Measurements from ENCODE around the gene ARHGAP6.

The ARHGAP6 gene

DNA sequence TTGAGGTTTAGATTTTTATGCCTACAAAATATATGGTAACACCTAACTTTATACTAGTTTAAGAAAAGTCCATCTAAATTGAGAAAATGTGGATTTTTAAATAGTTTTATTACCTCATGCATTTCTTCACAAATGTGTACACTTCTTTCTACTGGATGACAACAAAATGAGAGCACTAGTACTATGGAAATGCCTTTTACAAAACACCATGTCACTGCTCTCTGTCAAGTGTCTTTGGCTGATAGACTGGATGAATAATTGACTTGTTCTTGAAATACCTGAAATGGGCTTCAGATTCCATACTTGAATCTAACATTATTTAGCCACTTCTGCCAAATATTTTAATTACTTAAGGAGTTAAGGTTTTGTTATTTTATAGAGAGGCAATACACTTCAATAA lies 323.0 kb downstream of the ARHGAP6 start:
- no peaks in the 10 kb centered on the region for H3K36me3 ChIP-seq (ENCODE audit: insufficient read depth, low read length)
- no peaks in the 10 kb centered on the region for H3K9me3 ChIP-seq (ENCODE audit: control insufficient read depth, insufficient read depth, low read length)
- H3K4me1 ChIP-seq (ENCODE audit: insufficient read depth, low read length) = no peaks in the 10 kb centered on the region
- no peak overlapping the region for H3K9ac ChIP-seq (ENCODE audit: low read depth, low read length)

DNA sequence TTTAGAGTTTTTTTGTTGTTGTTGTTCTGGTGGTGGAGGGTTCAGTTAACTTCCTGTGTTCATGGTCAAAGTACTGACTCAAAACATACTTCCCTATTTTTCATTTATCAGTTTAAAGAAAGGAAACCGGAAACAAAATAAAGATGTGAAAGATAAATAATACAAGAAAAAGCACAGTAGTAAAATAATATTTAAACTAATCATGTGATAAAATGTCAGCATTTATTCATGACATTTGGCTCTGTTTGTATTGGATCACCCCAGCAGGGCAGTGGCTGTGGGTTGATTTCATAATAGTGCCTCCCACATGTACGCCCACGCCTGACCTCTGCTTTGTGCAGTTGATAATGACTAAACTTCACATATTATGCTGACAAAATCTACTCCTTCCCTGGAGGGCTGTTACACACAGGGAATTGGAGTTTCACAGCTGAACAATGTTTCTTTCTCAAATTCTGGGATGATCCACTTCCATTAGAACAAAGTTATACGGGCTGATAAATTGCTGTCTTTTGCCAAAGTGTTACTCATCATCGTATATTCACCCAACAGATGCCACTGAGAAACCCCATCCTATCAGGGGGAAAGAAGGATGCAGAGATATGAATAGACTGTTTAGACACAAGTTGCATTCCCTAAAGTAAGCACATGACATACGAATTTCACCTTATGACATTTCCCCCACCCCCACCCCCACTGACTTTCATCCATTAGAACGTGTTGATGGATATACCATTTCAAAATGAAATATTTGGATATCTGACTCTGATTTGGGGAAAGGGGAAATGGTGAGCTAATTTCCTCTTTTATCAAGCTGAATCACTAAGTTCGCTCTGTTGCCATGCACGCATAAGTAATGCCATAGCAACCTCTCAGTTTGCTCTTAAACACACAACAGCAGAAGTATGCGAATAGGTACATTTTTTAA lies 324.2 kb downstream of the ARHGAP6 start:
- Histone ChIP-seq H3K9ac (ENCODE audit: low read depth, low read length) (no peak overlapping the region), H3K9me3 (ENCODE audit: control insufficient read depth, insufficient read depth, low read length) (no peaks in the 10 kb centered on the region), H3K36me3 (ENCODE audit: insufficient read depth, low read length) (no peaks in the 10 kb centered on the region), H3K4me1 (ENCODE audit: insufficient read depth, low read length) (no peaks in the 10 kb centered on the region)

DNA sequence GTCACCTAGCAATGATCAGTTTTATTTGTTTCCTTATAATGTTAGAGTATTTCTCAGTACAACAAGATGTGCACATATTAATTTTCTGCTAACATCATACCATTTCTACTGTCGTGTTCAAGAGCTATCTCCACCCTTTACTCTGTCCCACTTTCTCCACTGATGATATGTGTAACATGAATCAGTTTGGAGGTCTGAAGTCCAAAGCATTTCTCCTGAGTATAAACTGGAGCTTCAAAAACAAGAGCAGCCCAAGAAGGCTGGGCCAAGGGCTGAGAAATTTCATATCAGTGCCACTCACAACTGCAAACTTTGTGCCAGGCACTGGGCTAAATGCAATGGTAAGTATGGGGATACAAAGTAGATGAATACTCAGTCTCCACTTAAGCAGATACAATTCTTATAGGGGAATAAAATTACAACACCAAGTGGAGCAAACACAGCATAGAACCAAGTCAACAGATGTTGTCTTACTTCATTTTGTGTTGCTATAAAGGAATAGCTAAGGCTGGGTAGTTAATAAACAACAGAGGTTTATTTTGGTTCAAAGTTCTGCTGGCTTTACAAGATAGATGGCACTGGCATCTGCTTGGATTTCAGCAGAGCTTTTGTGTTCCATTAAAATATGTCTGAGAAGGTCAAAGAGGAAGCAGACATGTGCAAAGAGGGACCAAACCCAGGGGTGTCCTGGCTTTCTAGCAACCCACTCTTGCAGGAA lies 328.3 kb downstream of the ARHGAP6 start:
- H3K9ac ChIP-seq (ENCODE audit: low read depth, low read length) = no peak overlapping the region
- H3K36me3 ChIP-seq (ENCODE audit: insufficient read depth, low read length) = no peaks in the 10 kb centered on the region
- no peaks in the 10 kb centered on the region for H3K4me1 ChIP-seq (ENCODE audit: insufficient read depth, low read length)
- H3K9me3 ChIP-seq (ENCODE audit: control insufficient read depth, insufficient read depth, low read length) = no peaks in the 10 kb centered on the region

DNA sequence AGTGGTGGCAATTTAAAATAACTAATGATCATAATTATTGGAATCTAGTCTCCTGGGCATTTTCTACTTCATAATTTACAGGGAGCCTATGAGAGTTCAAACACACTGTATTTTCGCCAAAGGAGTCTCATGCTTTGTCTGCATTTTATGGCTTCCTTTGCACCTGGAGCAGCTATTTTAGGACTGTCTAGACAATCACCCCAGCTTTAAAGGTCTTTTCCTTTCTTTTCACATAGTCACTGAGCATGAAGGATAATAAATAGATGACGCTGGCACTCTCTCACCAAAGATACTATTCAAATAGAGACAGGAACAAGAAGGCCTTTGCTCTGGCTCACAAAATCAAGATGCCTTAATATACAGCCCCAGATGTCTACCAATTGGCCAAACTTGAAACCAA lies 329.5 kb downstream of the ARHGAP6 start:
- Histone ChIP-seq H3K4me1 (ENCODE audit: insufficient read depth, low read length) (no peaks in the 10 kb centered on the region), H3K9me3 (ENCODE audit: control insufficient read depth, insufficient read depth, low read length) (no peaks in the 10 kb centered on the region), H3K36me3 (ENCODE audit: insufficient read depth, low read length) (no peaks in the 10 kb centered on the region), H3K9ac (ENCODE audit: low read depth, low read length) (no peak overlapping the region)

DNA sequence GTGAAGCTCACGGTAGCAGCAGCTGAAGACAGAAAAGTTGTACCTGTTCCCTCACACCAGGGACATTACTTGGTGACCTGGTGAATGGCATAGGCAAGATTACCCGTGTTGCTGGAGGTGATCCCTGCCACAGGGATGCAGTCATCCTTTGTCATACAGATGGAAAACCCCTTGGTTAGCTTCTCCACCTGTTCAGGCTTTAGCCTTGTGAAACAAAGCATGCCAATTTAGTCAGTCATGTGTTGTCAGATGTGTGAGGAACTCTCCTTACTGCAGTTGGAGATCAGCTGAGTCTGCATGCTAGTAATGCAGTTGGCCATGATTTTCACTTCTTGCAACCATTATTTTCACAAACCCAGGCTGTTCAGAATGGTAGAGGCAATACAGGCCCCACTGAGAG lies 331.6 kb downstream of the ARHGAP6 start:
- H3K4me1 ChIP-seq (ENCODE audit: insufficient read depth, low read length) = no peaks in the 10 kb centered on the region
- no peaks in the 10 kb centered on the region for H3K9me3 ChIP-seq (ENCODE audit: control insufficient read depth, insufficient read depth, low read length)
- H3K36me3 ChIP-seq (ENCODE audit: insufficient read depth, low read length) = no peaks in the 10 kb centered on the region
- no peak overlapping the region for H3K9ac ChIP-seq (ENCODE audit: low read depth, low read length)

DNA sequence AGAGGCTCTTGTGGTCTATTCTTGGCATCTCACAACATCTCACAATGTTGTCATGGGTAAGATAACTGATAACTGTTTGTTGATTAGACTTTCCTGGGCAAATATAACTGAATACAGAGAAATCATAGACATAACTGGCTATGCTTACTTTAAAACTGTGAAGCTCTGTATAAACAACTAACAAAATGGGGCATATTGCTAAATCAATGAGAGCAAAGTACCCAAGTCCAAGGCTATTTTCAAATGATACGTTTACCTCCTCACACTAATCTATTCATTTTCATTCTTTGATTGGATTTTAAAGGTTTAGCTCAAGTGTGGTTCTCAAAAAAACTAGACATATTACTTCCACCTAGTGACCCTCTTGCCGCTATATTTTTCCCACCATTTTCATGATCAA lies 333.9 kb downstream of the ARHGAP6 start:
- Histone ChIP-seq H3K9me3 (ENCODE audit: control insufficient read depth, insufficient read depth, low read length) (no peaks in the 10 kb centered on the region), H3K36me3 (ENCODE audit: insufficient read depth, low read length) (no peaks in the 10 kb centered on the region), H3K4me1 (ENCODE audit: insufficient read depth, low read length) (no peaks in the 10 kb centered on the region), H3K9ac (ENCODE audit: low read depth, low read length) (no peak overlapping the region)

DNA sequence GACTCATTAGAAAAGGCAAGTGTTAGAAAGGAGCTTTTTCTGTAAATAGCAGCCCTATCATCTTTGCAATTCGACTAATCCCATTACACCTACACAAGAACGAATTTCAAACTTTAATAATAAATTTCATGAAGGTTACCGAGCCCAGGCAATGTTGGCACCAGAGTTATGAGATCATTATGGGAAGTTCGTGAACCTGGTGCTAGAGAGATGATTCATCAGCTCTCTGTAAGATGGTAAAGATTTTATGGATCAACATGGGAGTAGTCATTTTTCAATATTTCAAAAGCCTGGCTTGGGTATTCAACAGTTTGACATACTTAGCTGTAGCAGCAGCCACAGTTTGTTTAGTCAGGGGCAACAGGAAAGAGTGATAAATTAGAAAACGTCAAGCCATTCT lies 336.7 kb downstream of the ARHGAP6 start:
- no peaks in the 10 kb centered on the region for H3K4me1 ChIP-seq (ENCODE audit: insufficient read depth, low read length)
- H3K36me3 ChIP-seq (ENCODE audit: insufficient read depth, low read length) = no peaks in the 10 kb centered on the region
- H3K9me3 ChIP-seq (ENCODE audit: control insufficient read depth, insufficient read depth, low read length) = no peaks in the 10 kb centered on the region
- H3K9ac ChIP-seq (ENCODE audit: low read depth, low read length) = no peak overlapping the region

DNA sequence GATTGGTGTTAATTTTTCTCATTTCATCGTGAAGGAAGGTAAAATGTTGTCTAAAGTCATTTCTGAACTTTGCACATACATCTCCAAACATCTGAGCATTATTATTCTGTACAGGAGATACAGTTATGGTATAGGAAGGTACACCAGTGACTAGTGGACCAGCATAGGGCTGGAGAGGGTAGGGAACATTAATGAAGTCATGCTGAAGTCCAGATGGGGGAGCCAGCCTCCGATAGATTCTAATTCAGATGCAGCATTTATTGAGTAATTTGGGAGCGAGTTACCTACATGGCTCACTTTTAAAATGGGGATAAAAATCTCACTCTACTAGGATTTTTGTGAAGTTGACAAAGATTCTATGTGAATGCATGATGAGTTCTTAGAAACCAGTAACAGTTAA lies 337.6 kb downstream of the ARHGAP6 start:
- no peaks in the 10 kb centered on the region for H3K9me3 ChIP-seq (ENCODE audit: control insufficient read depth, insufficient read depth, low read length)
- no peak overlapping the region for H3K9ac ChIP-seq (ENCODE audit: low read depth, low read length)
- H3K36me3 ChIP-seq (ENCODE audit: insufficient read depth, low read length) = no peaks in the 10 kb centered on the region
- no peaks in the 10 kb centered on the region for H3K4me1 ChIP-seq (ENCODE audit: insufficient read depth, low read length)

DNA sequence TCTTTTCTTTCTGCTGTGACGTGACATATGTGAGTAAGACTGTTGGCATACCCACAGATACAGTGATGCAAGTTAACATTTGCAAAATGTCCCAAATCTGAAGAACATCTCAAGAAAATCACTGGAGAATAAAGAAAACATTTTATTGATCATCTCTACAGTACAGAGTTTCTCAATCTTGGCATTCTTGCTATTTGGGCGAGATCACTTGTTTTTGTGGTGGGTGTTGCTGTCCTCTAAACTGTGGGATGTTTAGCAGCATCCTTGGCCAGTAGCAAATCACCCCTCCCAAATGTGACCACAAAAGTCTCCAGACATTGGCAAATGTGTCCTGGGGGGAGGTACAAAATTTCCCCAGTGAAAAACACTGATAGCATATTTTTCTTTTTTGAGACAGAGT lies 343.7 kb downstream of the ARHGAP6 start:
- no peaks in the 10 kb centered on the region for H3K9me3 ChIP-seq (ENCODE audit: control insufficient read depth, insufficient read depth, low read length)
- H3K9ac ChIP-seq (ENCODE audit: low read depth, low read length) = no peak overlapping the region
- H3K4me1 ChIP-seq (ENCODE audit: insufficient read depth, low read length) = no peaks in the 10 kb centered on the region
- H3K36me3 ChIP-seq (ENCODE audit: insufficient read depth, low read length) = no peaks in the 10 kb centered on the region

DNA sequence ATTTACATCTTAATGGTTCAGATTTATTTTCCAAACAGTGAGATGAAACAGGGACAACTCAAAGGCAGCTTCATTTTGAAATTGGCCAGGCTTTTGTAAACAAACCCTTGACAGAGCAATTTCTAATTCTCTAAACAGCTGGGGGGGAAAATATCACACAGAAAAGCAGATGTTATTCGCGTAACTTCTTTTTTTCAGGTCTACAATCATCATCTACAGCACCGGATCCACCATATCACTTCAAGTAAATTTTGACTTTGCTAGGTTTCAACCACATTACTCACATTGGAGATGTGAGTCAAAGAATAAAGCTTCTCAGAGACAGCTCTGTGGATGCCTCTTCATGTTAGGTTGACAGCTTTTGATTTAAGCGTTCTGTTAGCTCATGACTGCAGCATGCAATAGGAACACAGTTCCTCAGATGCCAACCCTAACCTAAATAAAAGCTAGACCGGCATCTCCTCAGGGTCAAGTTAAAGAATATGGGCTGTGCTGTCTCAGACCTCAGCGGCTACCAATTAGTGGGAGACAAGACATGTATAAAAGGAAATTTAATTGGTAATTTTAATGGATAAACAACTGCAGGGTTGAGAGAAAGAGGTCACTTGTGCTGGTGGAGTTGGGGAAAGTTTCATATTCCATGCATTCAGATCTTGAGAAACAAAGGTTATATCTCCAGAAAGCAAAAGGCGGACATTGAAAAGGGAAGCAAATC lies 345.8 kb downstream of the ARHGAP6 start:
- no peaks in the 10 kb centered on the region for H3K36me3 ChIP-seq (ENCODE audit: insufficient read depth, low read length)
- H3K9me3 ChIP-seq (ENCODE audit: control insufficient read depth, insufficient read depth, low read length) = no peaks in the 10 kb centered on the region
- no peaks in the 10 kb centered on the region for H3K4me1 ChIP-seq (ENCODE audit: insufficient read depth, low read length)
- H3K9ac ChIP-seq (ENCODE audit: low read depth, low read length) = no peak overlapping the region

DNA sequence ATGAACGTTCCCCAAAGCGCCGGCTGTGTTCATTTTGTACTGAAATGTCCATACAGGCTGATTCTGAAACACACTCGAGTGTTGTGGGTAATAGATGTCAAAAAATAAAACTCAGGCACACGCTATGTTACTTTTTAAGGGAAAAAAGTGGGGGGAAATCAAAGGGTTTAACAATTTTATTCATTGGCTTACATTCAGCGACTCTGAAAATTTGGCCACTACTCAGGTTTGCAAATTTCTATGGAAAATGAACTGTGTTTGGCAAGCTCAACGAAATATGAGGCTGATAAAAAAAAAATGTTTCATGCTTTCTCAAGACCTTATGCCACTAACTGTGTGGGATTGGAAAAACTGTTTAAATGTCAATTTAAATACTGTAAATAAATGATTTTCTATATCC lies 354.0 kb downstream of the ARHGAP6 start:
- Histone ChIP-seq H3K9ac (ENCODE audit: low read depth, low read length) (no peak overlapping the region), H3K4me1 (ENCODE audit: insufficient read depth, low read length) (no peaks in the 10 kb centered on the region), H3K36me3 (ENCODE audit: insufficient read depth, low read length) (no peaks in the 10 kb centered on the region), H3K9me3 (ENCODE audit: control insufficient read depth, insufficient read depth, low read length) (no peaks in the 10 kb centered on the region)

DNA sequence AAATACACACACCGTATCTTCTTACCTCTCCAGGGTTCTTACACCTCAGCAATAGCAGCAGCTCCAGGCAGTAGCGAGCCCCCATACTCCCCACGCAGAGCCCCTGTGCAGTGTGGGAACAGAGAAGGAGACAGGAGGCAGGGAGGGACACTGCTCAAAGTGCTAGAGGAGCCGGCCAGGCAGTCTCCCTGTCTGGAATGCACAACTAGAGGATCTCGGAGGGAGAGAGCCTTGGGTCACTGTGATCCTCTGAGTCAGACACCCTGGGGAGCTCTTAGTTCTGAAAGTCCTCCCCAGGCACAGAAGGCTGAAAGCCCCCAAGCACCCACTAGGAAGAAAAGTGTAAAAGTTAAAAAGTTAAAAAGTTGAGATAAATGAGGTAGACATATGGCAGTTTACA lies 356.5 kb downstream of the ARHGAP6 start:
- Histone ChIP-seq H3K36me3 (ENCODE audit: insufficient read depth, low read length) (no peaks in the 10 kb centered on the region), H3K4me1 (ENCODE audit: insufficient read depth, low read length) (peaks cover 16% of the 10 kb centered on the region; the same call in 1 of the 2 replicates), H3K9me3 (ENCODE audit: control insufficient read depth, insufficient read depth, low read length) (no peaks in the 10 kb centered on the region), H3K9ac (ENCODE audit: low read depth, low read length) (no peak overlapping the region)

DNA sequence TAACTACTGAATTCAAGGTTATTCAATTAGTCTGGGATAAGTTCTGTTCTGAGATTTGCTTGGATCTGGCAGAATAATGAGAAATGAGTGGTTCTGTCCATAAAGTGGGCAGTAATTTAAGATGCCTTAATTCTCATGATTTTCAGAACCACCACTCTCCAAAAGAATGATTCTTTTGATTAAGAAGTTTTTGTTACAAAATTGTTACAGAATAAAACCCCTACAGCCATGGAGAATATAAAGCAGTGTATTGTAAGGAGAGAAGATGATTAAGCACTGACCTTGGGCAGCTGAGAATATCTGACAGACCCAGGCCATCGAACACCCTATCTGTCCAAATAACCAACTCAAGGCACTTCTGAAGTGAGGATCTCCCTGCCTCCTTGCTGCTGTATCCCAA lies 360.1 kb downstream of the ARHGAP6 start:
- H3K4me1 ChIP-seq (ENCODE audit: insufficient read depth, low read length) = peaks cover 16% of the 10 kb centered on the region; the same call in 1 of the 2 replicates
- H3K9ac ChIP-seq (ENCODE audit: low read depth, low read length) = no peak overlapping the region
- H3K9me3 ChIP-seq (ENCODE audit: control insufficient read depth, insufficient read depth, low read length) = no peaks in the 10 kb centered on the region
- no peaks in the 10 kb centered on the region for H3K36me3 ChIP-seq (ENCODE audit: insufficient read depth, low read length)

DNA sequence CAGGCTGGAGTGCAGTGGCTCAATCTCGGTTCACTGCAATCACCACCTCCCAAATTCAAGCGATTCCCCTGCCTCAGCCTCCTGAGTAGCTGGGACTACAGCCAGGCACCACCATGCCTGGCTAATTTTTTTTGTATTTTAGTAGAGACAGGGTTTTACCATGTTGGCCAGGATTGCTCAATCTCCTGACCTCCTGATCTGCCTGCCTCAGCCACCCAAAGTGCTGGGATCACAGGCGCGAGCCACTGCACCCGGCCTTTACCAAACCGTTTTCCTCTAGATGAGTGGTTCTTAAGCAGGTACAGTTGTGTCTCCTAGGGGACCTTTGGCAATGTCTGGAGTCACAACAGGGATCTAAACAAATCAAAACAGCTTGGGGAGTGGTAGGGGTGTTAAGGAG lies 360.9 kb downstream of the ARHGAP6 start:
- no peaks in the 10 kb centered on the region for H3K36me3 ChIP-seq (ENCODE audit: insufficient read depth, low read length)

More for the DNA sequence above, 360.9 kb downstream of the ARHGAP6 start:
- H3K9ac ChIP-seq (ENCODE audit: low read depth, low read length) = no peak overlapping the region
- H3K9me3 ChIP-seq (ENCODE audit: control insufficient read depth, insufficient read depth, low read length) = no peaks in the 10 kb centered on the region
- H3K4me1 ChIP-seq (ENCODE audit: insufficient read depth, low read length) = peaks cover 16% of the 10 kb centered on the region; the same call in 1 of the 2 replicates

All from ES-I3 (cell line).